MCF 10A (cell line): ENCODE results near the gene WIPF2. TPM values are rescaled to one million over a fixed set of nuclear protein-coding genes. Genes with fewer than 3 reads are reported as not detected.

Experiments
- BruUV-seq: library from RNA; stranded (reverse); fragments of 400-500 nt; replicated peaks from 2 replicates; lab custom pipeline; 2021; lab: Mats Ljungman, UMichigan
- CTCF ChIA-PET: fragments of 300-600 bp; sonication (Branson Sonifier 250); formaldehyde crosslinking; extraction: SDS; loops from one replicate; lab custom pipeline; 2021; ENCODE audit warnings: antibody characterized with exemption, inconsistent platforms; lab: Yijun Ruan, JAX
- POLR2A ChIA-PET: fragments of 300-600, 350-650 bp; sonication (Branson Sonifier 250); formaldehyde crosslinking; extraction: SDS; loops from one replicate; lab custom pipeline; 2020; ENCODE audit warnings: antibody characterized with exemption, inconsistent platforms; lab: Yijun Ruan, JAX
- DNase-seq: peaks from one replicate; pipeline ENCODE4 v3.0.0-alpha.2; 2018; ENCODE audit not compliant: unreplicated experiment
- H3K27ac Mint-ChIP-seq: one replicate; pipeline ENCODE4 v1.8.0; 2022; ENCODE audit warnings: mild to moderate bottlenecking, low read depth, mixed read lengths; ENCODE audit not compliant: unreplicated experiment
- H3K27me3 Mint-ChIP-seq: one replicate; pipeline ENCODE4 v1.8.0; 2022; ENCODE audit warnings: mixed read lengths; ENCODE audit not compliant: insufficient read depth, unreplicated experiment
- H3K36me3 Mint-ChIP-seq: one replicate; pipeline ENCODE4 v1.8.0; 2022; ENCODE audit warnings: mild to moderate bottlenecking, moderate library complexity, mixed read lengths; ENCODE audit not compliant: insufficient read depth, unreplicated experiment
- H3K4me1 Mint-ChIP-seq: one replicate; pipeline ENCODE4 v1.8.0; 2022; ENCODE audit warnings: mixed read lengths; ENCODE audit not compliant: insufficient read depth, unreplicated experiment
- H3K4me3 Mint-ChIP-seq: one replicate; pipeline ENCODE4 v1.8.0; 2022; ENCODE audit warnings: mild to moderate bottlenecking, moderate library complexity, mixed read lengths; ENCODE audit not compliant: unreplicated experiment
- H3K9me3 Mint-ChIP-seq: one replicate; pipeline ENCODE4 v1.8.0; 2022; ENCODE audit warnings: mixed read lengths; ENCODE audit not compliant: unreplicated experiment
- intact Hi-C: fragments of 100-400 bp; cut with micrococcal nuclease; formaldehyde crosslinking; loops from 2 replicates; pipeline ENCODE4 v1.14.1; 2022
- total RNA-seq: library from RNA; stranded (reverse); gene quantifications from 2 replicates; pipeline ENCODE4 v1.2.3, GENCODE V29; 2022
- TF ChIP-seq, protein P1 (sequence below): fragments of 200-600 bp; IDR thresholded peaks from one replicate; pipeline ENCODE4 v1.8.0; 2022; ENCODE audit warnings: antibody characterized with exemption, mild to moderate bottlenecking; ENCODE audit not compliant: unreplicated experiment

Gene WIPF2
- total RNA-seq, 1 experiment from 2014 or later = 32.8 TPM

DNA sequence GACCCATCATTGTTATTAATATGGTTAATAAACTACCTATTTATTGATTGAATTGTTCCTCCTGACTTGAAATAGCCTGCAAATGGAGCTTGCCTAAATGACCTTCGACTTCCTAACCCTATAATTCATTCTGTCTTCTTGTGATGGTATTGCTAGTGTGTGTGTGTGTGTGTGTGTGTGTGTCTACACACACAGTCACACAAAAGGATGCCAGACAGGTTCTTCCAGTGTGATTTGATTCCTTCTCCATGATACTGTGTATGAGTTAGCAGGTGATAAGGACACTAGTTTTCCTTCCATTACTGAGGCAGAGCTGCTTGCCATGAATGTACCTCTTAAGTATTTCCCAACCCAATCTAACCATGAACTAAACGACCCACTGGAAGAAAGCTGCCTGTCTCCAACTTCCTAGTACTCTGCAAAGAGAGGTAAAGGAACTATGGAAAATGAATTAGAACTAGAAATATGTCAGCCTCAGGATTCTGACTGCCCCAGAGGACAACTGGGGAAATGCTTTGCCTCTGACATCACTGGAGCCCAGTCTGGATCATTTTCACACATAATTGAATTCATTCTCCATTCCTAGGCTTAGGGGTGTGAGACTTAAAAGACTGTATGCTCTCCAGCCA lies 65.1 kb downstream of the WIPF2 start:
- TF ChIP-seq, protein P1, sequence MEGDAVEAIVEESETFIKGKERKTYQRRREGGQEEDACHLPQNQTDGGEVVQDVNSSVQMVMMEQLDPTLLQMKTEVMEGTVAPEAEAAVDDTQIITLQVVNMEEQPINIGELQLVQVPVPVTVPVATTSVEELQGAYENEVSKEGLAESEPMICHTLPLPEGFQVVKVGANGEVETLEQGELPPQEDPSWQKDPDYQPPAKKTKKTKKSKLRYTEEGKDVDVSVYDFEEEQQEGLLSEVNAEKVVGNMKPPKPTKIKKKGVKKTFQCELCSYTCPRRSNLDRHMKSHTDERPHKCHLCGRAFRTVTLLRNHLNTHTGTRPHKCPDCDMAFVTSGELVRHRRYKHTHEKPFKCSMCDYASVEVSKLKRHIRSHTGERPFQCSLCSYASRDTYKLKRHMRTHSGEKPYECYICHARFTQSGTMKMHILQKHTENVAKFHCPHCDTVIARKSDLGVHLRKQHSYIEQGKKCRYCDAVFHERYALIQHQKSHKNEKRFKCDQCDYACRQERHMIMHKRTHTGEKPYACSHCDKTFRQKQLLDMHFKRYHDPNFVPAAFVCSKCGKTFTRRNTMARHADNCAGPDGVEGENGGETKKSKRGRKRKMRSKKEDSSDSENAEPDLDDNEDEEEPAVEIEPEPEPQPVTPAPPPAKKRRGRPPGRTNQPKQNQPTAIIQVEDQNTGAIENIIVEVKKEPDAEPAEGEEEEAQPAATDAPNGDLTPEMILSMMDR = peak; percentile 11
- BruUV-seq = TSS peak; percentile 46
- DNase-seq = no peak
- no peaks in the 10 kb centered on the region for H3K27me3 Mint-ChIP-seq
- H3K4me1 Mint-ChIP-seq = peaks cover 19% of the 10 kb centered on the region
- H3K9me3 Mint-ChIP-seq = no peaks in the 10 kb centered on the region
- ChIA-PET POLR2A (interaction anchor here (0.6 to 3.9 kb wide), 24 partner anchors 24 to 823 kb away, joined by 3 to 35 read pairs (median 4); partner anchors contain the start of genes CASC3, CDK12, NR1D1 and WIPF2), CTCF (interaction anchor here (0.6 to 2.5 kb wide), 12 partner anchors 11 to 508 kb away, joined by 3 to 13 read pairs (median 4); no protein-coding TSS in a partner anchor)
- peak overlapping the region; percentile 37 for H3K27ac Mint-ChIP-seq
- peak overlapping the region; percentile 64 for H3K4me3 Mint-ChIP-seq
- intact Hi-C loops = no loop called here
- peaks cover 48% of the 10 kb centered on the region for H3K36me3 Mint-ChIP-seq

DNA sequence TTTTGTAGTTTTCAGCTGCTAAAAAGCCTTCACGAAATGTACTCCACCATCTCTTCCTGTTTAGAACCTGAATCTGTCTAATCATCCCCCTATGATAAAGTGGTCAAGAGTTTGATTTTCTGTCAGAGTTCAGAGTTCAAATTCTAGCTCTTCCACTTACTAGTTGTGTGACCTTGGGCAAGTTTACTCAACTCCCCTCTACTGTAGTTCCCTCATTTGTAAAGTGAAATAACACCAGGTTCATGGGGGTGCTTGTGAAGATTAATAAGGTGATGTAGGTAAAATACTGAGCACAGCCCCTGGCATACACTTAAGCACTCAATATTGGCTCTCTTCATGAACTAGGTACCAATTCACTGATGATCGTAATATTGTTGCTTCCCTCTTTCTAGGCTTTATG lies 67.4 kb downstream of the WIPF2 start:
- Mint-ChIP-seq H3K4me1 (peaks cover 24% of the 10 kb centered on the region), H3K27ac (no peak overlapping the region), H3K27me3 (no peaks in the 10 kb centered on the region), H3K36me3 (peaks cover 39% of the 10 kb centered on the region), H3K4me3 (no peak overlapping the region), H3K9me3 (no peaks in the 10 kb centered on the region)
- no peak for DNase-seq
- no TSS peak for BruUV-seq
- ChIA-PET CTCF (interaction anchor here (1.2 to 2.5 kb wide), 3 partner anchors 68 to 173 kb away, joined by 4 to 10 read pairs (median 9); partner anchors contain the start of gene WIPF2), POLR2A (interaction anchor here (1.0 to 1.3 kb wide), 2 partner anchors 67 to 92 kb away, joined by 3 to 5 read pairs; partner anchors contain the start of gene WIPF2)
- intact Hi-C loops = no loop called here
- TF ChIP-seq, protein P1 = no peak

DNA sequence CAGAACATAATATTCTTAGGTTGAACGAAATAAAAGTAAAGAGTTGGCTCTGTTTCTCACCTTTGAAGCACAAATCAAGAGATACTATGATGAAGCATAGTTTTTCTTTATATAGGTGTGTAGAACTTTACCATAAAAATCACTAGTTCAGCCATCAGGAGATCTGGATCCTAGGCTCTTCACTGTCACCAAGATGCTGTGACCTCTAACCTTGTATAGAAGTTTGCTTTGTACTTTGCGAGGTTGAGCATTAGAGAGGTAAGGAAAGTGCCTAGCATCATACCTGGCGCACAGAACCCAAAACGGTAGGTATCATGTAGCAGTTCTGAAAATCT lies 68.0 kb downstream of the WIPF2 start:
- TF ChIP-seq, protein P1 = no peak
- DNase-seq = no peak
- H3K4me1 Mint-ChIP-seq = peaks cover 24% of the 10 kb centered on the region
- H3K36me3 Mint-ChIP-seq = peaks cover 33% of the 10 kb centered on the region
- intact Hi-C loops = no loop called here
- H3K4me3 Mint-ChIP-seq = peak overlapping the region; percentile 99
- ChIA-PET CTCF (interaction anchor here (1.2 to 2.5 kb wide), 2 partner anchors 85 to 174 kb away, joined by 4 to 10 read pairs; no protein-coding TSS in a partner anchor), POLR2A (interaction anchor here (1.3 kb wide), 1 partner anchor 93 kb away, joined by 5 read pairs; no protein-coding TSS in a partner anchor)
- H3K27ac Mint-ChIP-seq = peak overlapping the region; percentile 69
- no peaks in the 10 kb centered on the region for H3K27me3 Mint-ChIP-seq
- no TSS peak for BruUV-seq
- no peaks in the 10 kb centered on the region for H3K9me3 Mint-ChIP-seq
